Endothelial cell of hepatic sinusoid (primary cell): ENCODE measurements around the gene RBM15.

Experiments used
- in situ Hi-C: cut with HindIII; loops from 2 replicates; pipeline ENCODE4 v1.10.0; 2017; ENCODE audit warnings: low sequenced_read_pairs

RBM15 gene

DNA sequence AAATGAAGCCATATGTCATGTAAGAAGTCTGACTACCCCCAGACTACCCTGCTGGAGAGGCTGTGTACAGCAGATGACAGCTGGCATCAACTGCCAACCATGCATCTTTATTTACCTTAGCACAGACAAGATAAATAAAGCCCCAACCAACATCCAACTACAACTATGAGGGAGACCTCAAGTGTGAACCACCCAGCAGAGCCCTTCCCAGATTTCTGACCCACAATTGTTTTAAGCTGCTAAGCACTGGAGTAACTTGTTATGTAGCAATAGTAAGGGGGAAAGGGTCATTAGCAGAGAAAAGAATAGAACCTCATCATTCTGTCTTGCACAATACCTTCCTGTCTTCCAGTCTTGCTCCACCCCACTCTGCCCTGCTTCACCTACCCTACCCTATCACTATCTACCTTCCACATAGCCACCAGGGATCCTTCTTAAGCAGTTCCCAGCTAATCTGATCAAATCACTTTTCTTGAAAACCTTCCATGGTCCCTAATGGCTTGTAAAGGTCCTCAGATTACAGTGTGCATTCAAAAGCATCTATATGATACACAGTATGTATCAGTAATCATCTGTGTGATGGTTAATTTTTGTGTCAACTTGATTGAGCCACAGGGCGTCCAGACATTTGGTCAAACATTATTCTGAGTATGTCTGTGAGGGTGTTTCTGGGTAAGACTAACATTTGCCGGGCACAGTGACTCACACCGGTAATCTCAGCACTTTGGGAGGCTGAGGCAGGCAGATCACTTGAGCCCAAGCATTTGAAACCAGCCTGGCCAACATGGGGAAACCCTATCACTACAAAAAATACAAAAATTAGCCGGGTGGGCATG lies 19.6 kb upstream of the RBM15 start:
- in situ Hi-C loops: no loop called here

- in situ Hi-C loops: no loop called here
Measured at GRCh38 chr1:110320168-110320518, 19.0 kb upstream of the RBM15 start.

- in situ Hi-C loops: no loop called here
Measured at GRCh38 chr1:110321045-110321444, 18.1 kb upstream of the RBM15 start.

GRCh38 chr1:110321846-110322245 lies 17.3 kb upstream of the RBM15 start:
- in situ Hi-C loops: no loop called here

DNA sequence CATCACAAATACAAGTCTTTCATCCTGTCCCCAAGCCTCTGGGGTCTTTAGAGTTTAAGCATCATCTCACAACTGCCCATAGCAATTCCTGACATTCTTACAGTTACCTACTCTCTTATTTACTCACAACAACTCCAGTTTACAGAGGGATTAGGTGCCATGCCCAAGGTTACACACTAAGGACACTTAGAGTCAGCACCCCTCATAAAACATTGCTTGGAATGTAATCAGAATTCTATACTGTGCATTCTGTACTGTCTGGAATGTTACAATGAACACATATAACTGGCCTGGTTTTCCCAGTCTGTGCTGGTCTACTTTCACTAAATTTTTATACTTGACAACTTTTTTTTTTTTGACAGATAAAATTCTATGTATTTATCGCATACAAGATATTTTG lies 14.5 kb upstream of the RBM15 start:
- in situ Hi-C loops: no loop called here

- in situ Hi-C loops: no loop called here
Measured at GRCh38 chr1:110326826-110327225, 12.4 kb upstream of the RBM15 start.

DNA sequence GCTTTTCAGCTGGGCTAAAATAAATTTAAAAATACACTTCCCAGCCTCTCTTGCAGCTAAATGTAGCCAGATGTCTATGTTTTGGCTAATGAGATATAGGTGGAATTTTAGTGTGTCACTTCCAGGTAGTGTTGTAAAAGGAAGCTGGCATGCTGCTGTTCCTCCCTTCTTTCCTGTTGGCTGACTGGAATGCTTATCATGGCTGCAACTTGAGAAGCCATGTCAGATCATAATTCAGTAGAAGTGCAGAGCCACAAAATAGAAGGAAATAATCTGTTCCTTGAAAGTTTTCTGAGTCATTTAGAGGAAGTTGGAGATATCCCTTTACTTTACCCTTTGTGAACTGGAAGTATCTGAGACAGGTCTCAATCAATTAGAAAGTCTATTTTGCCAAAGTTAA lies 10.9 kb upstream of the RBM15 start:
- in situ Hi-C loops: no loop called here

DNA sequence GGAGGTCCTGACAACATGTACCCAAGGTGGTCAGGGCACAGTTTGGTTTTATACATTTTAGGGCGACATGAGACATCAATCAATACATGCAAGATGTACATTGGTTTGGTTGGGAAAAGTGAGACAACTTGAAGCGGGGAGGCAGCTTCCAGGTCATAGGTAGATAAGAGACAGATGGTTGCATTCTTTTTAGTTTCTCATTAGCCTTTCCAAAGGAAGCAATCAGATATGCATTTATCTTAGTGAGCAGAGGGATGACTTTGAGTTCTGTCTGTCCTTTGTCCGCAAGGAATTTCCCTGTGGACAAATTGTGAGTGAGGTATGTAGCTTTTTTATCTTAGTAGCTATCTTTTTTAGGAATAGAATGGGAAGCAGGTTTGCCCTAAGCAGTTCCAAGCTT lies 10.5 kb upstream of the RBM15 start:
- in situ Hi-C loops: no loop called here

DNA sequence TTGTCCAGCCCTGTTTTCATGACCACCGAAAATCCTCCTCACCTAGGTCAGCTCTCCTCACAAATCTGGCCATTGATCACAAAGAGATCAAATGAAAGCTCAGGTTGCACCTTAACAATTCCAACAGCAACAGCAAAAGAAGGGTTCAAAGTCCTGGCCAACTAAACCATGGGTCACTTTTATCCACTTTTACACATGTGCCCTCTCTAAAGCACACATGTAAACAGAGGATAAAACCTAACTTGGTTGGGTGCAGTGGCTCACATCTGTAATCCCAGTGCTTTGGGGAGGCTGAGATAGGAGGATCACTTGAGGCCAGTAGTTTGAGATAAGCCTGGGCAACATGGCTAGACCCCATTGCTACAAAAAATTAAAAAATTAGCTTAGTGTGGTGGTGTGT lies 3.9 kb upstream of the RBM15 start:
- in situ Hi-C loops: no loop called here

DNA sequence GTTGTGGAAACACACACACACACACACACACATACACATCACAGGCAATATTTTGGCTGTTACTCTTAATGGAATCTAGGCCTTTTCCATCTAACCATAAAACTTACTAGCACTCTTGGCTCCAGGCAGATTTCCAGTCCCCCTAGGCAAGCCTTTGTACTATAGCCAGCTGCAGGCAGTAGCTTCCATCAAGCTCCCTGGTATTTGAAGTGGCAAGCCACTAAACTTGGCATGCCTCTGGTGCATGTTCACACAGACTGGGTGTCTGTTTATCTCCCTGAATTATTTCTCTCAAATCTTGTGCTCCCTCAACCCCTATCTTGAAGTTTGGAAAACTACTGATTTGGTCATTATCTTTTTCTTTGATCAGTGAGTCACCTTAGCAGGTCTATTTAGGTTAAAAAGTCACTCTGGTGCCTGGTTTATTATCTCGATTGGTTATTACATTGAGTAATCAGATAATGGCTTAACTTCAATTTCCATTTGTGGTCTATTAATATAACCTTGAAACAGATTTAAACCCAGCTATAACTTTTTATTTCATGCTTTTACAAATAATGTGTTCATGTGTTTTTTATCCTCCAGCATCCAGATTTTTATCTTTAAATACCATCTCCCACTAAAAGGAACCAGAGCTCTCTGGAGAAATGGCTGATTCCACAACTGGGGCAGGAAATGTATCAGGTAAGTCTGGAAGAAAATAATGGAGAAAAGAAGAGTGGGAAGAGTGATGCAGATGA lies 2.7 kb upstream of the RBM15 start:
- in situ Hi-C loops: no loop called here

DNA sequence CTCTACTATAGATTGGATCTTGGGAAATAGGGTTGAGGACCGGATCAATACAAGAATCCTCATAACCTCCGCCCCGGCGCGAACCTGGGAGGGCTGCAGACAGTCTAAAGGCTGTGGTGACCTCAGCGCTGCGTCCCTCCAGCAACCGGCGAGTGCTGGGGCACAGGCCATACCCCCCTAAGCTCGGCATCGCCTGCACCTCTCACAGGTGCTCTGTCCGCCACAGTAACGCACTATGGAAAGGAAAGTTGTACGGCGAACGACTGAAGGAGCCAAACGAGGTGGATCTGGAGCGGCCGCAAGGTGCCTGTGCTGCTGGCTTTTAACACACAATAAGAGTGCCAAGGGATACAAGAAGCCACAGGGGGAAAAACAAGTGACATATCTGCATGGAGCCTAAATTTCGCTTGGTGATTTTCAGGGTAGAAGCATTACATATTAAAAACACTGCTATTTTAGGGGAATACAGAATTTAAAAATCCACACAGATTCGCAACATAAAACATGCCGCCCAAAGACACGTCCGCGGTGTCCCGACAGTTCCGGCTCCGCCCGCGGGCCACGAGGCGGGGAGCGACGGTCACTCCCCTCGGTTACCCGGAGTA lies 1.4 kb upstream of the RBM15 start:
- in situ Hi-C loops: no loop called here

DNA sequence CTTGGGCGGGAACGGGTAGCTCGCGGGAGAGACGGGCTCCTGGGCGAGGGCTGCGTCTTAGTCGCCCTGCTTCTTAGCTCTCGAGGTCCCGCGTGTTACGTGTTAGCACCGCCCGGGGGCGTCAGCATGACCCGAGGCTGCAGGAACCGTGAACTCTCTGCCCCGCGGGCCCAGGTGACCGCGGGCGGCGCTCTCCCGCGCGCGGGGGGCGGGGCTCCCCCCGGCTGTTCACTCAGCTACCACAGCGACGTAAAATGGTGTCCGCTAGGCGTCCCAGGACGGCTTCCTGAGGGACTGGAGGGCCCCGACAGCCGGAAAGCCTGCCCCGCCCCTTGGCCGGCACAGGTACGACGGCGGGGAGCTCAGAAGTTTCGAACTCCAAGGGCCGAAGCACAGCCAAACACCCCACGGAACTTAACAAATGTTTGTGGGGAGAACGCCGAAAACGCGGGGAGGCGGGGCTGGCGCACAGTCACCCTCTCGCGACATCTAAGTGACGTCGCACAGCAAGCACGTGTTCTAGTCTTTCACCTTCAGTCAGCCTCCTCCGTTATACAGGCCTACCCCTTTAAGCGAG lies 780 bp upstream of the RBM15 start:
- in situ Hi-C loops: no loop called here

- in situ Hi-C loops: no loop called here
Measured at GRCh38 chr1:110339407-110340206, 430 bp downstream of the RBM15 start.

DNA sequence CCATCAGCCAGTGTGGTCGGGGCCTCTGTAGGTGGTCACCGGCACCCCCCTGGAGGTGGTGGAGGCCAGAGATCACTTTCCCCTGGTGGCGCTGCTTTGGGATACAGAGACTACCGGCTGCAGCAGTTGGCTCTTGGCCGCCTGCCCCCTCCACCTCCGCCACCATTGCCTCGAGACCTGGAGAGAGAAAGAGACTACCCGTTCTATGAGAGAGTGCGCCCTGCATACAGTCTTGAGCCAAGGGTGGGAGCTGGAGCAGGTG lies 961 bp downstream of the RBM15 start:
- in situ Hi-C loops: no loop called here

- in situ Hi-C loops: no loop called here
Measured at GRCh38 chr1:110341146-110341871, 2.1 kb downstream of the RBM15 start.

DNA sequence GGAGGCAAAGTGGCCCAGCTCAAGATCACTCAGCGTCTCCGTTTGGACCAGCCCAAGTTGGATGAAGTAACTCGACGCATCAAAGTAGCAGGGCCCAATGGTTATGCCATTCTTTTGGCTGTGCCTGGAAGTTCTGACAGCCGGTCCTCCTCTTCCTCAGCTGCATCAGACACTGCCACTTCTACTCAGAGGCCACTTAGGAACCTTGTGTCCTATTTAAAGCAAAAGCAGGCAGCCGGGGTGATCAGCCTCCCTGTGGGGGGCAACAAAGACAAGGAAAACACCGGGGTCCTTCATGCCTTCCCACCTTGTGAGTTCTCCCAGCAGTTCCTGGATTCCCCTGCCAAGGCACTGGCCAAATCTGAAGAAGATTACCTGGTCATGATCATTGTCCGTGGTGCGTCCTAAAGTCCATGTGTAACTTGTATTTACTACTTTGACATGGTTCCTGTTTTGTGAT lies 2.7 kb downstream of the RBM15 start:
- in situ Hi-C loops: no loop called here

- in situ Hi-C loops: no loop called here
Measured at GRCh38 chr1:110343249-110343648, 4.1 kb downstream of the RBM15 start.

- in situ Hi-C loops: no loop called here
Measured at GRCh38 chr1:110344152-110344551, 5.0 kb downstream of the RBM15 start.

DNA sequence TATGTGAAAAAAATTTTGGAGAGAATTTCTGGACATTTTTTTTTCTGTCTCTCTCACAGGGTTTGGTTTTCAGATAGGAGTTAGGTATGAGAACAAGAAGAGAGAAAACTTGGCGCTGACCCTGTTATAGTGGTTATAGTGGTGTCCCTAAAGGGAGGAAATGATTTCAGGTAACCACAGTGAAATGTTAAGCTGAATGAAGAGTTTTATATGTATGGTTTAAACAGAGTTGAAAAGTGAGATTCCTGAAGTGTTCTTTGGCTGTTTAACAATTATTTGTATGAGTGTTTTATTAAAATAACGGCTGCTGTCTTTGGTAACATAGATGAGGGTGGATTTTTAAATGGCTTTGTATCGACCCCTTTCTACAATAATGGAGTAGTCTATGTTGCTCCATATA lies 6.3 kb downstream of the RBM15 start:
- in situ Hi-C loops: no loop called here

DNA sequence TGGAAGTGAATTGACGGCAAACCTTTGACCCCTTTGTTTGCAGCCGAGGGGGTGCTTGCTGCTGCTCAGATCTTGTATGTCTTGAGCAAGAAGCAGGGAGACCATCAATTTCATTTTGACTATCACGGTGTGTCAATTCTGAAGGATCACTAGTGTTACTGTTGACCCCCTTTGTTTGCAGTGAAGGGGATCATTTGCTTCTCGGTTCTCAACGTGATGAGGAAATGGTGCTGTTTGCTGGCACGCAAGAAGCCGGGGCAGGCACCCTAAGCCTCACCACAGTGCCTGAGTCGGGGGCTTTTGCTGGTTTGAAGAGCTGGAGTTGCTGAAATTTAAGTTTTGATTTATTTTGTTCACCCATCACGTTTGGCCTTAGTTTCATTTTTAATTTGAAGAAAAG lies 7.5 kb downstream of the RBM15 start:
- in situ Hi-C loops: no loop called here
